ENCODE measurements around the gene TOMM70.
A peak's percentile ranks its signal among the peaks of the same experiment; 100 is the strongest.
"Not testable (repeated sequence)": the region's sequence is repeated elsewhere in the genome, so short reads cannot be mapped to it uniquely, and the experiment has no call there.

The TOMM70 gene

DNA sequence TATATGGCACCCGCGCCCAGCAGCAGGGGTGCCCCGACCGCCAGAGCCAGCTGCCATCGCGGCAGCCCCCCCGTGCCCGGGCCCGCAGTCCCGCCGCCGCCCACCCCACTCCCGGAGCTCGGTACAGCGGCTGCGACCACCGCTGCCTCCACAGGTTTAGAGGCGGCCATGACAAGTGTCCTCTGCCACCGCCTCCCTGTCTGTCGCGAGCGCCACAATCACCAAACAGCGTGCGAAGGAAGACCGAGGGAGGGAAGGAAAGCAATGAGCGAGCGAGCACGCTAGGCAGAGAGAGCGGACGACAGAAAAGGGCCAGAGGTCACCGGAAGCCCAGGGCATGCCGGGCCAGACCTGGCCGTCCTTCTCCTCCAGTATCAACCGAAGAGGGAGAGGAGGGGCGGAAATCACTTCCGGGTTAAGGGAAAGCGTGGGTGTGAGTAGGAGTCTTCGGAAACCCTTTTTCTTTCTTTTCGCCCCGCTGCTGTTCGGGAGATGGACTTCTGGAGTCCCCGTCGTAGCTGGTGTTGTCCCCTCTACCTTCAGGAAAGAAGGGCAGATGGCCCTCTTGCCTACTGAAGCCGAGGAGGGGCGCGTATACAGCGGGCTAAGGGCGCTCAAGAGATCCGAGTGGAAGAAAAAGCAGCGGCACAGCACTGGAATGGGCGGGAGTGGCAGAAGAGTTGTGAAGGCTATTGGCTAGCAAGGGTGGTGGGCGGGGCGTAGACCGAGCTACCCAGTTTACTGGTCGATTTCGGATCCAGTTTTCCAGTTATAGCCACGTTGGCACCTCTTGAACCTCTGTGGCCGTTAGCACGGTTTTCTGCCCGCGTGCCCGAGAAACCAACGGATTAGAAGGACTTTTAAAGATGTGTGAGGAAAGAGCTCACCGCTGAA is at the start of gene TOMM70, which contains the start of gene LNP1:
Gene TOMM70, minus strand, starts transcription at position 310 of the 894 bp plus-strand sequence. Its CDS starts 140 bp downstream, at position 170.
Gene LNP1, plus strand, starts transcription at position 760 of the 894 bp plus-strand sequence. CDS start 28,191 bp downstream, outside the sequence.
- Histone ChIP-seq H3K9me3 (ENCODE audit: severe bottlenecking) (no peaks in the 10 kb centered on the region), H3K36me3 (peaks cover 7% of the 10 kb centered on the region; the same call in 1 of the 2 replicates), H3K4me3 (ENCODE audit: low read depth, low read length) (peak within 1 kb of the TSS; percentile 93), H3K27ac (peak within 1 kb of the TSS; percentile 92), H3K27me3 (ENCODE audit: insufficient read depth, low read depth, severe bottlenecking) (no peaks in the 10 kb centered on the region)
- peak; percentile 98 for DNase-seq
- TF ChIP-seq, protein P1, sequence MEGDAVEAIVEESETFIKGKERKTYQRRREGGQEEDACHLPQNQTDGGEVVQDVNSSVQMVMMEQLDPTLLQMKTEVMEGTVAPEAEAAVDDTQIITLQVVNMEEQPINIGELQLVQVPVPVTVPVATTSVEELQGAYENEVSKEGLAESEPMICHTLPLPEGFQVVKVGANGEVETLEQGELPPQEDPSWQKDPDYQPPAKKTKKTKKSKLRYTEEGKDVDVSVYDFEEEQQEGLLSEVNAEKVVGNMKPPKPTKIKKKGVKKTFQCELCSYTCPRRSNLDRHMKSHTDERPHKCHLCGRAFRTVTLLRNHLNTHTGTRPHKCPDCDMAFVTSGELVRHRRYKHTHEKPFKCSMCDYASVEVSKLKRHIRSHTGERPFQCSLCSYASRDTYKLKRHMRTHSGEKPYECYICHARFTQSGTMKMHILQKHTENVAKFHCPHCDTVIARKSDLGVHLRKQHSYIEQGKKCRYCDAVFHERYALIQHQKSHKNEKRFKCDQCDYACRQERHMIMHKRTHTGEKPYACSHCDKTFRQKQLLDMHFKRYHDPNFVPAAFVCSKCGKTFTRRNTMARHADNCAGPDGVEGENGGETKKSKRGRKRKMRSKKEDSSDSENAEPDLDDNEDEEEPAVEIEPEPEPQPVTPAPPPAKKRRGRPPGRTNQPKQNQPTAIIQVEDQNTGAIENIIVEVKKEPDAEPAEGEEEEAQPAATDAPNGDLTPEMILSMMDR (IDR thresholded peaks at IDR 0.05; ENCODE audit: low read depth, low read length): no peak

DNA sequence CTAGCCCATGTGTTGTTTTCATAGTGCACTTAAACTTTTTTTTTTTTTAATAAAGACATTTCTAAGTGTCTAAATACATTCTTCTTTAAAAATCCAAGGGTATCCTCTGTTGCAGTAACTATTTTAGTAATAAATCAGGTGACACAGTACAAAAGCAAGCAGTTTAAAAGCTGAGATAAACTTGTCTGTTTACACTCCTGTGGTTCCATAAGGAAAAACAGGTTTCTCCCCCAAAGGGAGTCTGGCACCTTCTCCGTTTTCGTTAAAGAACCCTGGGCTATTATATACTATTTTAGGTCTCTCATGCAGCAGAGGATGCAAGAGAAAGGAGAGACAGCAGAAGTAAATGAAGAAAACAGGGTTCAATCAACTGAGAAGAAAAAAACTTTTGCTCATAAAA is 48.3 kb upstream of the TOMM70 start:
- DNase-seq: no peak
- Histone ChIP-seq H3K27ac (no peak overlapping the region), H3K27me3 (ENCODE audit: insufficient read depth, low read depth, severe bottlenecking) (no peaks in the 10 kb centered on the region), H3K4me3 (ENCODE audit: low read depth, low read length) (no peak overlapping the region), H3K36me3 (no peaks in the 10 kb centered on the region), H3K9me3 (ENCODE audit: severe bottlenecking) (peaks cover 7% of the 10 kb centered on the region)
- TF ChIP-seq, protein P1 (IDR thresholded peaks at IDR 0.05; ENCODE audit: low read depth, low read length): no peak

DNA sequence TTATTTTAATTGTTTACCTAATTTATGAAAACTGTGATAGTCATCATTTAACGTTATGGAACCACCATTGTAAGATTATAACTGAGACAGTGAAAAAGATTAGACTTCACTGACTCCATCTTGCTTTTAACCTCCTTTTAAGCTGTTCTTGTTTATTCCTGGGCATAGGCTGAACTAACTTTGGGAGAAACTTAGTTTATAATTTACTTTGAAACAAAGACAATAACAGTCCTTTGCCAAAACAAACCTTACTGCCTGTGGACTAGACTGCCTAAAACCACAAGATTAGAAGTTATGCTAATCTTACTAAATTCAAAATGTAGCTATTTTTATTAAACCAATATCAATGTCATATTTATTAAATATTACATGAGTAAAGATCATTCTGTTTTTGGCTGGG is 47.2 kb upstream of the TOMM70 start:
- no peak overlapping the region for H3K4me3 ChIP-seq (ENCODE audit: low read depth, low read length)
- H3K27ac ChIP-seq: no peak overlapping the region
- no peaks in the 10 kb centered on the region for H3K27me3 ChIP-seq (ENCODE audit: insufficient read depth, low read depth, severe bottlenecking)
- H3K36me3 ChIP-seq: no peaks in the 10 kb centered on the region
- H3K9me3 ChIP-seq (ENCODE audit: severe bottlenecking): peaks cover 7% of the 10 kb centered on the region
- no peak for DNase-seq
- TF ChIP-seq, protein P1 (IDR thresholded peaks at IDR 0.05; ENCODE audit: low read depth, low read length): no peak

DNA sequence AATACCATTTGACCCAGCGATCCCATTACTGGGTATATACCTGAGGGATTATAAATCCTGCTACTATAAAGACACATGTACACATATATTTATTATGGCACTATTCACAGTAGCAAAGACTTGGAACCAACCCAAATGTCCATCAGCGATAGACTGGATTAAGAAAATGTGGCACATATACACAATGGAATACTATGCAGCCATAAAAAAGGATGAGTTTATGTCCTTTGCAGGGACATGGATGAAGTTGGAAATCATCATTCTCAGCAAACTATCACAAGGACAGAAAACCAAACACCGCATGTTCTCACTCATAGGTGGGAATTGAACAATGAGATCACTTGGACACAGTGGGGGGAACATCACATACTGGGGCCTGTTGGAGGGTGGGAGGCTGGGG is 46.2 kb upstream of the TOMM70 start:
- not testable (repeated sequence) for H3K9me3 ChIP-seq (ENCODE audit: severe bottlenecking); H3K27me3 ChIP-seq (ENCODE audit: insufficient read depth, low read depth, severe bottlenecking); H3K36me3 ChIP-seq; H3K27ac ChIP-seq; DNase-seq; H3K4me3 ChIP-seq (ENCODE audit: low read depth, low read length)

DNA sequence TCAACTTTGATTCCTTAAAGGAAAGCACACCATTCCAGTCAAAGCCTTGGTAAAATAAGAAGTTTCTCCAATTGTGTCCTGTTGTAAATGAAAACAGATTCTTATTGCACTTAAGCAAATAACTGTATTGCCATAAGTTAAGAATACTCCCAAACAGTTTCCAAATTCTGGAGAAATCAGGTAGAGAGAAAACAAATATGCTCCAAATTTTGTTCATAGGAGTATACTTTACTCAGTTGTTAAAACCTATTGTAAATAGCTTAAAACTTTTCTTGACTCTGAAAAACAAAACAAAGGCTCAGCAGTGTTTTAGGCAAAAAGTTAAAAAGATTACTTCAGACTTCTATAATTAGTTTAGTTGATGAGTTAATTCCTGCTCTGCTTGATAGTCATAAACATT is 42.8 kb upstream of the TOMM70 start:
- no peak for DNase-seq
- Histone ChIP-seq H3K4me3 (ENCODE audit: low read depth, low read length) (no peak overlapping the region), H3K27ac (no peak overlapping the region), H3K27me3 (ENCODE audit: insufficient read depth, low read depth, severe bottlenecking) (no peaks in the 10 kb centered on the region), H3K36me3 (no peaks in the 10 kb centered on the region), H3K9me3 (ENCODE audit: severe bottlenecking) (peaks cover 7% of the 10 kb centered on the region)
- TF ChIP-seq, protein P1 (IDR thresholded peaks at IDR 0.05; ENCODE audit: low read depth, low read length): no peak

DNA sequence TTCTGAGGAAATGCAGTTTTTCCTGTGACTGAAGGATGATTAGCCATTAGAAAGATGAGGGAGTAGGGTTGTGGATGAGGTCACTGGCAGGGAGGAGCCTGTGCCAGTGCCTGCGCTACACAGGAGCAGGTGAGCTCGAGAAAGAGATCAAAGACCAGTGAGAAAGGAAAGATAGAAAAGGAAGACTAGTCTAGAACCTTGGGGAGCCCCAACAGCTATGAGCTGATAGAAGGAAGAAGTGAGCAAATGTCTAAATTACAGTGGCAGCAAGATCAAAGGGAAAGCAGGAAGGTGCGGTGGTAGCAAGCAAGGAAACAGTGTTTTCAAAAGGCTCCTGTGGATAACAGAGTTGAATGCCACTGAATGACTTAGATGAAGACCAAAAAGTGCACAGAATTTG is 40.0 kb upstream of the TOMM70 start:
- H3K4me3 ChIP-seq (ENCODE audit: low read depth, low read length): no peak overlapping the region
- H3K27me3 ChIP-seq (ENCODE audit: insufficient read depth, low read depth, severe bottlenecking): no peaks in the 10 kb centered on the region
- H3K9me3 ChIP-seq (ENCODE audit: severe bottlenecking): peaks cover 1% of the 10 kb centered on the region
- H3K36me3 ChIP-seq: no peaks in the 10 kb centered on the region
- no peak for DNase-seq
- TF ChIP-seq, protein P1 (IDR thresholded peaks at IDR 0.05; ENCODE audit: low read depth, low read length): no peak
- no peak overlapping the region for H3K27ac ChIP-seq

All from WERI-Rb-1 (cell line).